CD1c-positive myeloid dendritic cell (primary cell): ENCODE measurements around the gene PPM1D.
"Not testable (repeated sequence)": the region's sequence is repeated elsewhere in the genome, so short reads cannot be mapped to it uniquely, and the experiment has no call there.

ENCODE experiments used
- DNase-seq: peaks from one replicate; pipeline ENCODE4 v3.0.0-alpha.2; 2016; ENCODE audit errors: extremely low spot score

Gene PPM1D

GRCh38 chr17:60599620-60600489, at the start of gene PPM1D:
PPM1D (plus strand) TSS chr17:60600193; CDS start chr17:60600415, 222 bp downstream.
- DNase-seq = peak; percentile 100

GRCh38 chr17:60552255-60552654, 47.7 kb upstream of the PPM1D start:
- DNase-seq = not testable (repeated sequence)

- no peak for DNase-seq
These were observed 45.6 kb upstream of the PPM1D start for GRCh38 chr17:60554377-60554788.

GRCh38 chr17:60555786-60556185, 44.2 kb upstream of the PPM1D start:
- no peak for DNase-seq

GRCh38 chr17:60557805-60558204, 42.2 kb upstream of the PPM1D start:
- DNase-seq = no peak

GRCh38 chr17:60559659-60559994, 40.4 kb upstream of the PPM1D start:
- DNase-seq = no peak

- no peak for DNase-seq
These were observed 39.8 kb upstream of the PPM1D start for GRCh38 chr17:60559995-60560859.

- no peak for DNase-seq
These were observed 39.1 kb upstream of the PPM1D start for GRCh38 chr17:60560860-60561257.

- no peak for DNase-seq
These were observed 37.6 kb upstream of the PPM1D start for GRCh38 chr17:60562421-60562820.

- no peak for DNase-seq
These were observed 36.2 kb upstream of the PPM1D start for GRCh38 chr17:60563743-60564142.

- no peak for DNase-seq
These were observed 34.8 kb upstream of the PPM1D start for GRCh38 chr17:60565233-60565632.

GRCh38 chr17:60573236-60574051, 26.5 kb upstream of the PPM1D start:
- no peak for DNase-seq

GRCh38 chr17:60577147-60577915, 22.7 kb upstream of the PPM1D start:
- DNase-seq = peak; percentile 84

- no peak for DNase-seq
These were observed 20.9 kb upstream of the PPM1D start for GRCh38 chr17:60579090-60579489.

- DNase-seq = no peak
These were observed 20.4 kb upstream of the PPM1D start for GRCh38 chr17:60579551-60579950.

- DNase-seq = no peak
These were observed 17.0 kb upstream of the PPM1D start for GRCh38 chr17:60583008-60583407.

- DNase-seq = no peak
These were observed 14.1 kb upstream of the PPM1D start for GRCh38 chr17:60585887-60586286.

- peak; percentile 11 for DNase-seq
These were observed 13.6 kb upstream of the PPM1D start for GRCh38 chr17:60586288-60586974.

GRCh38 chr17:60590070-60590469, 9.9 kb upstream of the PPM1D start:
- no peak for DNase-seq

- no peak for DNase-seq
These were observed 7.2 kb upstream of the PPM1D start for GRCh38 chr17:60592750-60593149.
